BLaER1 (cell line): Measurements from ENCODE around the gene FOXK1.
"Not testable (repeated sequence)": the region's sequence is repeated elsewhere in the genome, so short reads cannot be mapped to it uniquely, and the experiment has no call there.

Source experiments
- H3K27ac ChIP-seq: shearing (Covaris generic); formaldehyde crosslinking; 2 replicates; pipeline ENCODE4 v1.8.1; 2022
- H3K27me3 ChIP-seq: shearing (Covaris generic); formaldehyde crosslinking; 2 replicates; pipeline ENCODE4 v1.8.1; 2022
- H3K36me3 ChIP-seq: shearing (Covaris generic); formaldehyde crosslinking; 2 replicates; pipeline ENCODE4 v1.8.1; 2022
- H3K4me1 ChIP-seq: shearing (Covaris generic); formaldehyde crosslinking; 2 replicates; pipeline ENCODE4 v1.8.1; 2022
- H3K4me2 ChIP-seq: shearing (Covaris generic); formaldehyde crosslinking; 2 replicates; pipeline ENCODE4 v1.8.1; 2022
- H3K4me3 ChIP-seq: shearing (Covaris generic); formaldehyde crosslinking; 2 replicates; pipeline ENCODE4 v1.8.1; 2022
- H3K9ac ChIP-seq: shearing (Covaris generic); formaldehyde crosslinking; 2 replicates; pipeline ENCODE4 v1.8.1; 2022
- H3K9me3 ChIP-seq: shearing (Covaris generic); formaldehyde crosslinking; 2 replicates; pipeline ENCODE4 v1.8.1; 2022
- H4K20me1 ChIP-seq: shearing (Covaris generic); formaldehyde crosslinking; 2 replicates; pipeline ENCODE4 v1.8.1; 2022
- Cebpa-rat ChIP-seq: shearing (Covaris generic); IDR thresholded peaks from 2 replicates; pipeline ENCODE4 v1.8.1; 2022

Gene FOXK1

GRCh38 chr7:4665661-4666060 is 16.4 kb upstream of the FOXK1 start:
- no peak overlapping the region for H3K4me2 ChIP-seq

DNA sequence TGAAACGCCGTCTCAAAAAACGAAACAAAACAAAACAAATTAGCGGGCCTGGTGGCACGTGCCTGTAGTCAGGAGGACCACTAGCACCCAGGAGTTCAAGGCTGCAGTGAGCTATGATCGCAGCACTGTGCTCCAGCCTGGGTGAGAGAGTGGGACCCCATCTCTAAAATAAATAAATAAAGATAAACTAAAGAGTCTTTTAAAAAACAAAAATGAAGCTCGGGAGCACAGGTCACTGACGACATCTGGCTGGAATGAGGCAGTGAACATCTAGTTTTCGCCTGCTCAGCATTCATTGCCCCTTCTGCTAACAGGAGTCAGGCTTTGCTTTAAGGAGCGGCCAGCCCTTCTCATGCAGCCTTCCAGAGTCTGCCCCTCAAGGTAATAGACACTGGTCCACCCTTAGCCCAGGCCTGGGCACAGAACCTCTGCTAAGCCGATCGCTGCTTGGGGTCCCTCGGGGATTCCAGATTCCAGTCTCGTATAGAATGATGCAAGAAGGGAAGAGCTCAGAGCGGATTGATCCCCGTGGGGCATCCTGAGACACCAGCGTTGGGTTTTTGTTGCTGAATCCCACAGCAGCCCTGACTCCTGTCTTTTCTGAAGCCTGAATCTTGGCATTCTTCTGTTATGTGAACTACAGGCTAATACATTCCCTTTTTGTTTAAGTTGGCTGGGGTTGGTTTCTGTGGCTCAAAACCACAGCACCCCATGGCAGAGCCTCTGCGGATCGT is 14.2 kb upstream of the FOXK1 start:
- Histone ChIP-seq H3K4me3 (no peak overlapping the region), H3K9me3 (peaks cover under 1% of the 10 kb centered on the region; the same call in 1 of the 2 replicates), H3K27ac (no peak overlapping the region), H4K20me1 (no peaks in the 10 kb centered on the region), H3K4me2 (peak overlapping the region; percentile 44), H3K36me3 (no peaks in the 10 kb centered on the region), H3K4me1 (peaks cover 13% of the 10 kb centered on the region), H3K27me3 (no peaks in the 10 kb centered on the region), H3K9ac (no peak overlapping the region)
- no peak for TF ChIP-seq Cebpa-rat

More at GRCh38 chr7:4665661-4666060, 16.4 kb upstream of the FOXK1 start:
- H3K4me3 ChIP-seq: no peak overlapping the region
- peaks cover 21% of the 10 kb centered on the region for H3K4me1 ChIP-seq
- no peak overlapping the region for H3K9ac ChIP-seq
- no peak overlapping the region for H3K27ac ChIP-seq
- H3K27me3 ChIP-seq: no peaks in the 10 kb centered on the region
- no peak for TF ChIP-seq Cebpa-rat
- H3K36me3 ChIP-seq: no peaks in the 10 kb centered on the region
- no peaks in the 10 kb centered on the region for H4K20me1 ChIP-seq
- H3K9me3 ChIP-seq: peaks cover 6% of the 10 kb centered on the region

GRCh38 chr7:4668510-4668847 is 13.6 kb upstream of the FOXK1 start:
- no peaks in the 10 kb centered on the region for H3K27me3 ChIP-seq
- no peak overlapping the region for H3K9ac ChIP-seq
- H3K4me2 ChIP-seq: peak overlapping the region; percentile 44
- TF ChIP-seq Cebpa-rat: no peak
- H3K9me3 ChIP-seq: peaks cover 6% of the 10 kb centered on the region
- no peak overlapping the region for H3K27ac ChIP-seq
- H3K4me3 ChIP-seq: no peak overlapping the region
- no peaks in the 10 kb centered on the region for H4K20me1 ChIP-seq
- H3K36me3 ChIP-seq: no peaks in the 10 kb centered on the region
- H3K4me1 ChIP-seq: peaks cover 13% of the 10 kb centered on the region

DNA sequence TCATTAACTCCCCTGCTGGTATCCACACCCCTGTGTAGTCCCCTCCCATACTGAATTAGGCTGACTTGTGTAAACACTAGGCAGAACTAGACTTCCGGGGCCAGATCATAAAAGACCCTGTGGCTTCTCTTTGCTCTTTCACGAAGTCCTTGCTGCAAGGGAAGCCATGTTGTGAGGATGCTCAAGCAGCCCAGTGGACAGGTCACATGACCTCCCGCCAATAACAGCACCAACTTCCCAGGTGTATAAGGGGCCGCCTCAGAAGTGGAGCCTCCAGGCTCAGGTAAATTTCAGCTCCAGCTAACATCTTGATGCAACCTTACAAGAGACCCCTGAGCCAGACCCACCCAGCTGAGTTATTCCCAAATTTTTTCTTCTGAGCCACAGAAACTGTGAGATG is 11.3 kb upstream of the FOXK1 start:
- Histone ChIP-seq H3K9ac (no peak overlapping the region), H3K9me3 (peaks cover 29% of the 10 kb centered on the region), H3K4me1 (peaks cover 7% of the 10 kb centered on the region), H3K27ac (no peak overlapping the region), H3K4me2 (no peak overlapping the region), H3K36me3 (no peaks in the 10 kb centered on the region), H4K20me1 (no peaks in the 10 kb centered on the region), H3K4me3 (no peak overlapping the region), H3K27me3 (no peaks in the 10 kb centered on the region)
- no peak for TF ChIP-seq Cebpa-rat

GRCh38 chr7:4675771-4676367 is 6.2 kb upstream of the FOXK1 start:
- no peaks in the 10 kb centered on the region for H3K4me1 ChIP-seq
- no peak overlapping the region for H3K9ac ChIP-seq
- H4K20me1 ChIP-seq: no peaks in the 10 kb centered on the region
- H3K4me2 ChIP-seq: no peak overlapping the region
- no peaks in the 10 kb centered on the region for H3K36me3 ChIP-seq
- H3K27me3 ChIP-seq: no peaks in the 10 kb centered on the region
- H3K27ac ChIP-seq: no peak overlapping the region
- H3K9me3 ChIP-seq: peaks cover 33% of the 10 kb centered on the region
- TF ChIP-seq Cebpa-rat: no peak
- H3K4me3 ChIP-seq: no peak overlapping the region

GRCh38 chr7:4677518-4677917 is 4.6 kb upstream of the FOXK1 start:
- not testable (repeated sequence) for H3K27ac ChIP-seq, H3K4me2 ChIP-seq, H3K9ac ChIP-seq, H3K4me3 ChIP-seq, H3K4me1 ChIP-seq, H3K27me3 ChIP-seq, H3K36me3 ChIP-seq, H4K20me1 ChIP-seq
- H3K9me3 ChIP-seq: peaks cover 33% of the 10 kb centered on the region

DNA sequence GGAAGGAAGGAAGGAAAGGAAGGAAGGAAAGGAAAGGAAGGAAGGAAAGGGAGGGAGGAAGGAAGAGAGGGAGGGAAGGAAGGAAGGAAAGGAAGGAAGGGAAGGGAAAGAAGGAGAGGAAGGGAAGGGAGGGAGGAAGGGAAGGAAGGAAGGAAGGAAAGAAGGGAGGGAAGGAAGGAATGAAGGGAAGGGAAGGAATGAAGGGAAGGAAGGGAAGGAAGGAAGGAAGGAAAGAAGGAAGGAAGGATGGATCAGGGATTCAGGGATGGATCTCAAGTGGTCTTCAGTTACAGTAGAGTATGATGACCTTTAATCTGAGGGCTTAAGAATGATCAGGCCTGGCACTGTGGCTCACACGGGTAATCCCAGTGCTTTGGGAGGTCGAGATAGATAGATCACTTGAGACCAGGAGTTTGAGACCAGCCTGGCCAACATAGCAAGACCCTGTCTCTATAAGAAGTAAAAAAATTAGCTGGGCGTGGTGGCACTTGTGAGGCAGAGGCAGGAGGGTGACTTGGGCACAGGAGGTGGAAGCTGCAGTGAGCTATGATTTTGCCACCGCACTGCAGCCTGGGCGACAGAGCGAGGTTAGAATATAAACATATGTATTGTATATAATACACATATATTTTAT is 760 bp upstream of the FOXK1 start:
- peaks cover 27% of the 10 kb centered on the region for H3K4me1 ChIP-seq
- peak overlapping the region; percentile 95 for H3K9ac ChIP-seq
- H3K27me3 ChIP-seq: no peaks in the 10 kb centered on the region
- H3K9me3 ChIP-seq: 0 out of 2 replicates have a peak, but pooled peaks cover 4% of the 10 kb centered on the region
- peak overlapping the region; percentile 89 for H3K4me3 ChIP-seq
- peak overlapping the region; percentile 94 for H3K27ac ChIP-seq
- peaks cover 34% of the 10 kb centered on the region for H4K20me1 ChIP-seq
- peaks cover 15% of the 10 kb centered on the region for H3K36me3 ChIP-seq
- TF ChIP-seq Cebpa-rat: no peak
- H3K4me2 ChIP-seq: peak overlapping the region; percentile 83

DNA sequence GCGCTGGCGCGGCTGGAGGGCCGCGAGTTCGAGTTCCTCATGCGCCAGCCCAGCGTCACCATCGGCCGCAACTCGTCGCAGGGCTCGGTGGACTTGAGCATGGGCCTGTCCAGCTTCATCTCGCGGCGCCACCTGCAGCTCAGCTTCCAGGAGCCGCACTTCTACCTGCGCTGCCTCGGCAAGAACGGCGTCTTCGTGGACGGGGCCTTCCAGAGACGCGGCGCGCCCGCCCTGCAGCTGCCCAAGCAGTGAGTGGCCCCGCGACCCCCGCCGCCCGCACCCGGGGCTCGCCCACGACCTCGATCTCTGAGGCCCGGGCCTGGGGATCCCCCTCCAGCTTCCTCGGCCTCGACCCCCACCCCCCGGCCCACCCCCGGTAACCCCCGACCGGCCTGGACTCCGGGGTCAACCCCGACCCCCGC is 537 bp downstream of the FOXK1 start:
- Histone ChIP-seq H3K4me3 (peak overlapping the region; percentile 89), H3K9me3 (0 out of 2 replicates have a peak, but pooled peaks cover 1% of the 10 kb centered on the region), H3K27me3 (no peaks in the 10 kb centered on the region), H3K4me1 (peaks cover 40% of the 10 kb centered on the region), H3K36me3 (peaks cover 19% of the 10 kb centered on the region), H4K20me1 (peaks cover 47% of the 10 kb centered on the region), H3K27ac (peak overlapping the region; percentile 94), H3K9ac (peak overlapping the region; percentile 95), H3K4me2 (peak overlapping the region; percentile 99; the same call in 1 of the 2 replicates)
- no peak for TF ChIP-seq Cebpa-rat

DNA sequence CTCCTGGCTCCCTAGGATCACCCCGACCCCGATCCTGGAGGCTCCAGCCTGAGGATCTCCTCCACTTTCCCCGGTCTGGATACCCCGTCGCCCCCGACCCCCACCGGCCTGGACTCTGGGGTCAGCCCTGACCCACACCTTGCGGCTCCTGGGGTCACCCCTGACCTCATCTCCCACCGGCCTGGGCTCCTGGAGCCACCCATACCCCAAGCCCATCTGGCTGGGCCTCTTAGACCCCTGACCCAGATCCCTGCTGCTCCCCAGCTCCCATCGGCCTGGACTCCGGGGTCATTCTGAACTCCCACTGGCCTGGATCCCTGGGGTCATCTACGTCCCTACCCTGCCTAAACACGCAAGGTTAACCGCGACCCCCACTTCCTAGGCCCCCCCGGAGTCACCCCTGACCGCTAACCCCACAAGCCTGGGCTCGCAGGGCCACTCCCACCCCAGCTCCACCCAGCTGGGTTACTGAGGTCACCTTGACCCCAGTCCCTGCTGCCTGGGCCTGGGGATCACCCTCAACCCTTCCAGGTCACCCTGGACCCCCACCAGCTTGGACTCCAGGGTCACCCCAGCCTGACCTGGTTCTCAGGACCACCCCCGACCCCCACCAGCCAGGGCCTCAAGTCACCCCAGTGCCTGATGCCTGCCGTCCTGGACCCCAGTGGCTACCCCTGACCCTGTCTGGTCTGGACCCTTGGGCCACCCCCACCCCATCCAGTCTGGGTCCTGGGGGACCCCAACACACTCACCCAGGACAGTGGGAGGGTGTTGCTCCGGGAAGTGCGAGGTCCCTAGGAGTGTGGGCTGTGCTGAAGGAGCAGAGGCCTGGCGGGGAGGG is 1.2 kb downstream of the FOXK1 start:
- Histone ChIP-seq H3K27ac (peak overlapping the region; percentile 94), H4K20me1 (peaks cover 53% of the 10 kb centered on the region), H3K4me3 (peak overlapping the region; percentile 89), H3K36me3 (peaks cover 19% of the 10 kb centered on the region), H3K9ac (peak overlapping the region; percentile 95), H3K9me3 (no peaks in the 10 kb centered on the region), H3K4me2 (peak overlapping the region; percentile 99), H3K4me1 (peaks cover 46% of the 10 kb centered on the region), H3K27me3 (no peaks in the 10 kb centered on the region)
- no peak for TF ChIP-seq Cebpa-rat
